Kidney (tissue), 14 donors: Measurements from ENCODE around the gene ZNF564. TPM values are rescaled to one million over a fixed set of nuclear protein-coding genes. Genes with fewer than 3 reads are reported as not detected.
A peak's percentile ranks its signal among the peaks of the same experiment; 100 is the strongest.

Source experiments
- DNase-seq, 5 donors: peaks; one replicate each; pipeline ENCODE4 v3.0.0-alpha.2; 2013 to 2020
- FAIRE-seq: peaks from 2 replicates; lab custom pipeline; 2012; peaks lifted over from hg19 to GRCh38; lab: Jason Lieb, UNC
- H3K27ac ChIP-seq, 2 donors: one replicate each; pipeline ENCODE4 v1.7.0; 2013; ENCODE audit warnings: low read depth in 2 of 2, low read length in 2 of 2, inconsistent platforms in 1 of 2
- H3K27me3 ChIP-seq: one replicate; pipeline ENCODE4 v1.7.1; 2013; ENCODE audit warnings: low read length, inconsistent platforms; ENCODE audit not compliant: control insufficient read depth, insufficient read depth
- H3K36me3 ChIP-seq, 3 donors: one replicate each; pipeline versions ENCODE4 v1.7.0 to v1.7.1; 2013; ENCODE audit warnings: low read length in 3 of 3, control low read depth in 1 of 3, inconsistent platforms in 1 of 3; ENCODE audit not compliant: insufficient read depth in 3 of 3, control insufficient read depth in 2 of 3
- H3K4me1 ChIP-seq, 3 donors: one replicate each; pipeline versions ENCODE4 v1.7.0 to v1.7.1; 2013; ENCODE audit warnings: low read length in 3 of 3, inconsistent platforms in 1 of 3, low read depth in 1 of 3; ENCODE audit not compliant: control insufficient read depth in 2 of 3, insufficient read depth in 2 of 3
- H3K4me3 ChIP-seq, 3 donors: one replicate each; pipeline versions ENCODE4 v1.7.0 to v1.8.1; 2013; ENCODE audit warnings: low read length in 3 of 3, control low read depth in 1 of 3, inconsistent platforms in 1 of 3
- H3K9ac ChIP-seq, 3 donors: one replicate each; pipeline versions ENCODE4 v1.7.0 to v1.7.1; 2013; ENCODE audit warnings: low read length in 3 of 3, control low read depth in 1 of 3, inconsistent platforms in 1 of 3
- H3K9me3 ChIP-seq, 3 donors: one replicate each; pipeline versions ENCODE4 v1.7.0 to v1.7.1; 2013; ENCODE audit warnings: low read length in 3 of 3, control low read depth in 1 of 3, inconsistent platforms in 1 of 3; ENCODE audit not compliant: control insufficient read depth in 2 of 3, insufficient read depth in 1 of 3
- intact Hi-C: fragments of 100-400 bp; cut with DNase I; formaldehyde crosslinking; loops from one replicate; pipeline ENCODE4 v1.11.1; 2022
- polyA plus RNA-seq: library from polyadenylated mRNA; stranded (reverse); fragments of 350-450 nt; fragmentation: Illumina TruSeq; extraction: RNeasy Lipid Tissue Mini Kit (QIAGEN cat#74804); gene quantifications from one replicate; pipeline ENCODE4 v1.2.3, GENCODE V29; 2014; ENCODE audit warnings: low read depth, low replicate concordance; ENCODE audit not compliant: insufficient read depth
- total RNA-seq: library from RNA; stranded (reverse); fragmentation: NEBNext Ultra II Directional; extraction: Animal tissue kit (Norgen Biotek cat#: 25700); gene quantifications from one replicate; pipeline ENCODE4 v1.2.1, GENCODE V29; 2021
- TF ChIP-seq, protein P1 (sequence below): IDR thresholded peaks from 3 replicates; pipeline ENCODE4 v1.5.1; 2012; ENCODE audit warnings: mild to moderate bottlenecking, moderate library complexity, borderline replicate concordance; ENCODE audit not compliant: insufficient read depth; ENCODE audit errors: extremely low read depth
- donor health status: control.
- donor health status: control.
- donor health status: control.
- donor health status: control.
- donor health status: control.
- donor health status: DM: yes; HTN: yes; CAD: no.
- donor health status: Normal renal cell carcinoma (clear cell type).

ZNF564 gene
- total and polyA plus RNA-seq, 2 donors from 2014 or later: 10.2 to 22.6 TPM

DNA sequence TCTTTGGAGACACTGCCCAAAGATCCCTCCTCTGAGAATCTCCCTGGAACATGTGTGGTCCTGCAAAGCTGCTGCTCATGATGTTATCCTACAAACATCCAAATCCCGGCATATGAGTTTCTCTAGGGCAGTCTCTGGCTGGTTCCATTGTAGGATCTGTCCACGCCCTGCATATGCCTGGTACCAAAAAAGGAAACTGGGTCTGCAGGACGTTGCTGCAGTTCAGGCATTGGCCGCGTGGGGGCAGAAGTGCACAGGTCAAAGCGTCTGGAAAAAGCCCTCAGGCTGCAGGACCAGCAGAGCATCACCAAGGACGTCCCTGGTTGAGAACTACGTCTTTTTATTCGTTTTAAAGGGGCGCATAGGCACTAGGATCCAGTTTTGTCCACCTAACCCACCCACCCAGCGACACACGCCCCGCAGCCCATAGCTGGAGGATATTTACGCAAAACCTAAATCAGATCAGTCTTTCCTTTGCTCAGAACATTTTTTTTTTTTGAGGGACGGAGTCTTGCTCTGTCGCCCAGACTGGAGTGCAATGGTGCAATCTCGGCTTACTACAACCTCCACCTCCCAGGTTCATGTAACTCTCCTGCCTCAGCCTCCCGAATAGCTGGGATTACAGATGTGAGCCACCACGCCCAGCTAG lies 12.9 kb upstream of the ZNF564 start:
- intact Hi-C loops: no loop called here

GRCh38 chr19:12555456-12555930 lies 4.2 kb upstream of the ZNF564 start:
- TF ChIP-seq, protein P1, sequence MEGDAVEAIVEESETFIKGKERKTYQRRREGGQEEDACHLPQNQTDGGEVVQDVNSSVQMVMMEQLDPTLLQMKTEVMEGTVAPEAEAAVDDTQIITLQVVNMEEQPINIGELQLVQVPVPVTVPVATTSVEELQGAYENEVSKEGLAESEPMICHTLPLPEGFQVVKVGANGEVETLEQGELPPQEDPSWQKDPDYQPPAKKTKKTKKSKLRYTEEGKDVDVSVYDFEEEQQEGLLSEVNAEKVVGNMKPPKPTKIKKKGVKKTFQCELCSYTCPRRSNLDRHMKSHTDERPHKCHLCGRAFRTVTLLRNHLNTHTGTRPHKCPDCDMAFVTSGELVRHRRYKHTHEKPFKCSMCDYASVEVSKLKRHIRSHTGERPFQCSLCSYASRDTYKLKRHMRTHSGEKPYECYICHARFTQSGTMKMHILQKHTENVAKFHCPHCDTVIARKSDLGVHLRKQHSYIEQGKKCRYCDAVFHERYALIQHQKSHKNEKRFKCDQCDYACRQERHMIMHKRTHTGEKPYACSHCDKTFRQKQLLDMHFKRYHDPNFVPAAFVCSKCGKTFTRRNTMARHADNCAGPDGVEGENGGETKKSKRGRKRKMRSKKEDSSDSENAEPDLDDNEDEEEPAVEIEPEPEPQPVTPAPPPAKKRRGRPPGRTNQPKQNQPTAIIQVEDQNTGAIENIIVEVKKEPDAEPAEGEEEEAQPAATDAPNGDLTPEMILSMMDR: no peak
- no peaks in the 10 kb centered on the region for H3K9me3 ChIP-seq

More for the DNA sequence above, 12.9 kb upstream of the ZNF564 start:
- H3K36me3 ChIP-seq: no peaks in the 10 kb centered on the region
- TF ChIP-seq, protein P1: peak; percentile 99
- H3K27me3 ChIP-seq: no peaks in the 10 kb centered on the region
- H3K27ac ChIP-seq: no peak overlapping the region
- H3K9me3 ChIP-seq: no peaks in the 10 kb centered on the region
- DNase-seq: peak; percentile 89 to 93 (median 92)
- H3K4me1 ChIP-seq: no peaks in the 10 kb centered on the region
- peak; percentile 90 for FAIRE-seq
- H3K9ac ChIP-seq: no peak overlapping the region
- H3K4me3 ChIP-seq: no peak overlapping the region

DNA sequence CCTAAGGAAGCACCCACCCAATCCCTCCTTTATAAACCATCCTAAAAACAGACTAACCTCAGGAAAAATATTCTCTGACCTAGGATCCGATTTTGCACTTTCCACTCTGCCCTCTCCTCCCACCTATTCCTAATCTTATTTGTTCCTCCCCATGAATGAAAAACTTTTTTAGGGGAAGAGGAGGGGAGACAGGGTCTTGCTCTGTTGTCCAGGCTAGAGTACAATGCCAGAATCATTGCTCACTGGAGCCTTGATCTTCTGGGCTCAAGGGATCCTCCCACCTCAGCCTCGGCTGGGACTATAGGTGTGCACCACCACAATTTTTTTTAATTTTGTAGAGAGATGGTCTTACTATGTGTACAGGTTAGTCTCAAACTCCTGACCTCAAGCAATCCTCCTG lies 4.4 kb downstream of the ZNF564 start:
- no peak overlapping the region for H3K4me3 ChIP-seq
- DNase-seq (no peak), FAIRE-seq (no peak)
- H3K9me3 ChIP-seq: no peaks in the 10 kb centered on the region
- intact Hi-C loops: no loop called here
- H3K27me3 ChIP-seq: no peaks in the 10 kb centered on the region
- H3K27ac ChIP-seq: no peak overlapping the region
- H3K36me3 ChIP-seq: peaks cover 0 to 4% (median 2%) of the 10 kb centered on the region in 3 donors
- TF ChIP-seq, protein P1: no peak
- H3K9ac ChIP-seq: no peak overlapping the region
- H3K4me1 ChIP-seq: peaks cover 0 to 11% (median 7%) of the 10 kb centered on the region in 3 donors

More at GRCh38 chr19:12555456-12555930, 4.2 kb upstream of the ZNF564 start:
- FAIRE-seq (no peak), DNase-seq (peak in 2 of 5 donors; percentile 19 to 40)
- no peaks in the 10 kb centered on the region for H3K27me3 ChIP-seq
- H3K9ac ChIP-seq: no peak overlapping the region
- no peaks in the 10 kb centered on the region for H3K36me3 ChIP-seq
- intact Hi-C loops: no loop called here
- H3K4me1 ChIP-seq: peaks cover 0 to 7% (median 2%) of the 10 kb centered on the region in 3 donors
- no peak overlapping the region for H3K27ac ChIP-seq
- H3K4me3 ChIP-seq: no peak overlapping the region
